Measurements from ENCODE around the gene PARD6A. TPM values are rescaled to one million over a fixed set of nuclear protein-coding genes. Genes with fewer than 3 reads are reported as not detected.
"Not testable (repeated sequence)": the region's sequence is repeated elsewhere in the genome, so short reads cannot be mapped to it uniquely, and the experiment has no call there.

Gene PARD6A
- total RNA-seq, 1 donor from 2014 or later: 7.5 TPM

GRCh38 chr16:67677712-67678111 lies 17.0 kb downstream of the PARD6A start:
- no peaks in the 10 kb centered on the region for H3K4me1 Mint-ChIP-seq
- H3K4me3 Mint-ChIP-seq: no peak overlapping the region
- DNase-seq (ENCODE audit: low read depth, low spot score): no peak
- H3K27ac Mint-ChIP-seq (ENCODE audit: unreplicated experiment): no peak overlapping the region
- H3K9me3 Mint-ChIP-seq: no peaks in the 10 kb centered on the region
- no peak for TF ChIP-seq CTCF (conservative IDR thresholded peaks at IDR 0.05)
- H3K27me3 Mint-ChIP-seq (ENCODE audit: low read depth): no peaks in the 10 kb centered on the region
- H3K36me3 Mint-ChIP-seq (ENCODE audit: low read depth): no peaks in the 10 kb centered on the region

- Mint-ChIP-seq H3K4me1 (no peaks in the 10 kb centered on the region), H3K9me3 (no peaks in the 10 kb centered on the region), H3K27me3 (ENCODE audit: low read depth) (no peaks in the 10 kb centered on the region), H3K36me3 (ENCODE audit: low read depth) (no peaks in the 10 kb centered on the region), H3K27ac (ENCODE audit: unreplicated experiment) (no peak overlapping the region), H3K4me3 (no peak overlapping the region)
- no peak for TF ChIP-seq CTCF (conservative IDR thresholded peaks at IDR 0.05)
- DNase-seq (ENCODE audit: low read depth, low spot score): no peak
Measured at GRCh38 chr16:67678354-67679023, 17.7 kb downstream of the PARD6A start.

- Mint-ChIP-seq H3K27me3 (ENCODE audit: low read depth) (no peaks in the 10 kb centered on the region), H3K4me1 (no peaks in the 10 kb centered on the region), H3K36me3 (ENCODE audit: low read depth) (no peaks in the 10 kb centered on the region), H3K9me3 (no peaks in the 10 kb centered on the region), H3K4me3 (no peak overlapping the region), H3K27ac (ENCODE audit: unreplicated experiment) (no peak overlapping the region)
- no peak for DNase-seq (ENCODE audit: low read depth, low spot score)
- no peak for TF ChIP-seq CTCF (conservative IDR thresholded peaks at IDR 0.05)
Measured at GRCh38 chr16:67679935-67680897, 19.5 kb downstream of the PARD6A start.

GRCh38 chr16:67683767-67684166 lies 23.0 kb downstream of the PARD6A start:
- no peaks in the 10 kb centered on the region for H3K4me1 Mint-ChIP-seq
- no peak for TF ChIP-seq CTCF (conservative IDR thresholded peaks at IDR 0.05)
- H3K9me3 Mint-ChIP-seq: no peaks in the 10 kb centered on the region
- H3K36me3 Mint-ChIP-seq (ENCODE audit: low read depth): no peaks in the 10 kb centered on the region
- H3K27ac Mint-ChIP-seq (ENCODE audit: unreplicated experiment): no peak overlapping the region
- DNase-seq (ENCODE audit: low read depth, low spot score): no peak
- no peaks in the 10 kb centered on the region for H3K27me3 Mint-ChIP-seq (ENCODE audit: low read depth)
- no peak overlapping the region for H3K4me3 Mint-ChIP-seq

GRCh38 chr16:67685388-67686112 lies 24.8 kb downstream of the PARD6A start:
- no peak overlapping the region for H3K27ac Mint-ChIP-seq (ENCODE audit: unreplicated experiment)
- no peaks in the 10 kb centered on the region for H3K36me3 Mint-ChIP-seq (ENCODE audit: low read depth)

GRCh38 chr16:67693517-67694285 lies 32.9 kb downstream of the PARD6A start:
- not testable (repeated sequence) for H3K27me3 Mint-ChIP-seq (ENCODE audit: low read depth); H3K4me3 Mint-ChIP-seq; H3K9me3 Mint-ChIP-seq; H3K4me1 Mint-ChIP-seq; H3K36me3 Mint-ChIP-seq (ENCODE audit: low read depth); DNase-seq (ENCODE audit: low read depth, low spot score); H3K27ac Mint-ChIP-seq (ENCODE audit: unreplicated experiment)

More at GRCh38 chr16:67685388-67686112, 24.8 kb downstream of the PARD6A start:
- Mint-ChIP-seq H3K9me3 (no peaks in the 10 kb centered on the region), H3K4me3 (no peak overlapping the region), H3K27me3 (ENCODE audit: low read depth) (no peaks in the 10 kb centered on the region), H3K4me1 (no peaks in the 10 kb centered on the region)
- no peak for TF ChIP-seq CTCF (conservative IDR thresholded peaks at IDR 0.05)
- DNase-seq (ENCODE audit: low read depth, low spot score): no peak
